A549 (cell line): ENCODE measurements around the gene XPR1.

ENCODE experiments used
- CTCF ChIP-seq: fragments of >200 bp; sonication (Bioruptor Twin); formaldehyde crosslinking; IDR thresholded peaks from 3 replicates; pipeline ENCODE4 v1.5.1; 2016
- NPAS2 ChIP-seq: fragments of 250-450 bp; sonication (Bioruptor Pico); IDR thresholded peaks from 2 replicates; pipeline ENCODE4 v1.8.0; 2022; ENCODE audit warnings: mild to moderate bottlenecking, moderate library complexity, borderline replicate concordance

GRCh38 chr1:180845352-180845751 is 213.5 kb downstream of the XPR1 start:
- TF ChIP-seq CTCF (no peak), NPAS2 (CRISPR knock-in tag) (no peak)
